ENCODE measurements around the gene TCTA.

TCTA gene

DNA sequence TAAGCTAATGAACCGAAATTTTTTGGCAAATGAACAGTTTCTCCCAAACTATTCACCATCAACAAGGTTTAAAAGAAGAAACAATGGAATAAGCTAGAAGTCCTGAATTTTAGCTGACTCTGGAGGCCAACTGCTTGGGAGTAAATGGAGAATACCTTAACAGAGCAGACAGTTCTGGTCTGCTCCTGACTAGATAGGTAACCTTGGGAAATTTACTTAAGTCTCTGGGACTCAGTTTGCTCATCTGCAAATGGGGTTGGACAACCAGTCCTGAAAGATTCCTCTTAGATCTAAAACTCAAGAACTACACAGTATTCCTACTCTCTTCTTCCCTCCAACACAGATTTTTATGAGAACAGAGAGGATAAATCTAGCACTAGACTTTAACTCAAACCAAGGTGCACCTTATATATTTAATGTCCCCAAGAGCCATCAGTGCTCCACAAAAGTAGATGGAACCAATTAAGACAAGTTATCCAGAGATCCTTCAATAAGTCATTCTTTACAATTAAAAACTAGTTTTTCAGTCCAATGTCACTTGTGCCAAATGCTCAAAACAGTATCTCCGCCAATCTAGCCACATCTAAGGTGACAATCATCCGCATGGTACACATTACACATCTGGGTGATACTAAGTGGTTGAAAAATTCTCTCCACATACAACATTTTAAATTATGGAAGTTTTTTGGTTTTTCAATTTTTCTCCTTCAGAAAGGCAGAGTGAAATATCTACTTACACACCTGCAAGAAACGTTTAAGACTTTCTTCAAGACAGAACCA, 2.0 kb upstream of the TCTA start:
- in situ Hi-C loops (cut with HindIII; ENCODE audit: low sequenced_read_pairs) = loop anchor here (5.0 to 25.0 kb wide), 3 partner anchors 43 to 323 kb away; partner anchors contain the start of gene QRICH1

DNA sequence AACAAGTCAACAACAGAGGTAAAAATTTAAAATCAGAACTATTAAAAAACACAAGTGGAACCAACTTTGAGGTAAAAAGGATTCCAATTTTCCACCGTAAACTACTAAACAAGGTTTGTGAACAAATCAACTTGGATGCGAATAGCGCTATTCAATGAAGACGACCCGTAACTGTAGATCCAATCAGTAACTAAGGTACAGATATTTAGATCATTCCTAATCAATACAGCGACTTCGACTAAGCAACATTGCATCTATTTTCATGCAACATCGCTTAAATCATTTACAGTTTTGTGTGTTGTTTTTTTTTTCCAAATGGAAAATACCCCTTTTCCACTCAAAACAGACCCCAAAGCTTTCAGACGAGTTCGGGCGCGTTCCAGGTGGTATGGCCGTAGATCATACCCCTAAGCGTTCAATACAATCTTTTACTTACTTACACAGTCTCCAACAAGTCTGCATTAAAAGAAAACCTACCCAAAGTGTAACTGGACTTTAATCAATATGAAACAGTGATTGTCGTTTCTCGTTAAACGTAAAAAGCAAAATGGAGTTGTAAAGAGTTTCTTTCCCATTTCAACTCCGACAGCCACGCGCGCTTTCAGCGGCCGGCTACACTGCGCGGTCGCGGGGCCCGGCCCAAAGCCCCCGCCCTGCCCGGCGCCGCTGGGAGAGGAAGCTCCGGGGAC, 1.2 kb upstream of the TCTA start:
- in situ Hi-C loops (cut with HindIII; ENCODE audit: low sequenced_read_pairs) = loop anchor here (5.0 to 25.0 kb wide), 3 partner anchors 44 to 324 kb away; partner anchors contain the start of gene QRICH1

DNA sequence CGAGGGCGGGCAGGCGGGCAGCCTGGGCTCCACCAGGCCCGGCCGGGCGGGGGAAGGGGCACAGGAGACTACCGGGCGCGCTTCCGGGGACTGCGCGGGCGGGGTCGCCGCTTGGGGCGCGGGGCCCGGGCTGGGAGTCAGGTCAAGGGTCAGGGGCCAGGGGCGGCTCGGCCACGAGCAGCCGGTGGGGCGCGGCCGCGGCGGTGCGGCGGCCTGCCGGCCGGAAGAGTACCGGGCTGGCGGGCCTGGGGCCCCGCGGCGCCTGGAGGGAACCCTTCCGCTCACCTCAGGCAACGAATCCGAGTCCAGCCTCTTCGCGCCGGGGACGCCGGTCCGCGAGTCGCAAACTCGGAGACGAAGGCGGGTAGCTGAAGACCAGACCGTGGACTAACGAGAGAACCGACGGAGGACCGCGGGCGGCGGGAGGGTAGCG, 672 bp upstream of the TCTA start:
- in situ Hi-C loops (cut with HindIII; ENCODE audit: low sequenced_read_pairs) = loop anchor here (5.0 to 25.0 kb wide), 3 partner anchors 44 to 324 kb away; partner anchors contain the start of gene QRICH1

DNA sequence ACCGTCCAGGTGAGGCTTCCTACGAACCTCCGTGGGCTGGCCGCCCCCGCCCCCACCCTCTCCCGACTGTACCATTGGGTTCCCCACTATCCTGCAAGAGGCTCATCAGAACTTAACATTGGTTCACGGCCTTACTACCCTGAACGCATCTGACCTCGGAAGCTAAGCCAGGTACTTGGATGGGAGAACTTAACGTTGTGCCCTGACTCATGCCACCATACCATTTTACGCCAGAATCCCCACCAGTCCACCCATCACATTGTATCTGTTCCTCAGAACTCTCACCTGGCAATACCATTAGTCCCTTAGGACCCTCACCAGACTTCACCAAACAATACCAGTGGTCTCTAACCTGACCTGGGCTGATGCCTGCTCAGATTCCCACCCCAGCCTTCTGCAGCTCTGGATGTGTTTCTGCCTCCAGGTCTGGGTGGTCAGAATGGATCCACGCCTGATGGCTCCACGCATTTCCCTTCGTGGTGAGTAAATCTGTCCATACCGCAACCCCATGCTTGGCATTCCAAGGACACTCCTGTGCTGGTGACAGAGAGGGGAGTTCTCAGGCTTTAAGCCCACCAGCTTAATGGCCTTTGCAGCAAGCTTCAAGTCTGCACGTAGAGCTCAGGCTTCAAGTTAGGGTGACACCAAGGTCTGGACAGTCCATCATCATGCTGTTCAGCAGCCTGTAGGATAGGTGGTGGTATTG, 562 bp downstream of the TCTA start:
- in situ Hi-C loops (cut with HindIII; ENCODE audit: low sequenced_read_pairs) = loop anchor here (5.0 to 25.0 kb wide), 3 partner anchors 45 to 325 kb away; partner anchors contain the start of gene QRICH1

DNA sequence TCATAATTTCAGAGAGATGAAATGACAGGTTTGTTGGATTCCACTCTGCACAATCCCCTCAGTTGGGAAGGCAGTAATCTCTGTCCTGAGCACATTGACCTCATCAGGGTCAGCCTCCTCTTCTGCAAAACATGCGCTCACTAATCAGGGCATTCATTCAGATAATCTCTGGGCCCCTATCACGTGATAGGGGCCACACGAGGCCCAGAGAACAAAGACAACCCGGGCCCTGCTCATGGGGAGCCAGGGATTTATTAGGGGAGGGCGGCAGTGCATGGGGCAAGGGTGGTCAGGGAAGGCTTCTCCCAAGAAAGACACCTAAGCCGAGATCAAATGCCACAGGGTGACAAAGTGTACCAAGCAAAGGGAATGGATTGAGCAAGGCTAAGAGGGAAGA, 1.1 kb downstream of the TCTA start:
- in situ Hi-C loops (cut with HindIII; ENCODE audit: low sequenced_read_pairs) = loop anchor here (5.0 to 25.0 kb wide), 3 partner anchors 46 to 326 kb away; partner anchors contain the start of gene QRICH1

DNA sequence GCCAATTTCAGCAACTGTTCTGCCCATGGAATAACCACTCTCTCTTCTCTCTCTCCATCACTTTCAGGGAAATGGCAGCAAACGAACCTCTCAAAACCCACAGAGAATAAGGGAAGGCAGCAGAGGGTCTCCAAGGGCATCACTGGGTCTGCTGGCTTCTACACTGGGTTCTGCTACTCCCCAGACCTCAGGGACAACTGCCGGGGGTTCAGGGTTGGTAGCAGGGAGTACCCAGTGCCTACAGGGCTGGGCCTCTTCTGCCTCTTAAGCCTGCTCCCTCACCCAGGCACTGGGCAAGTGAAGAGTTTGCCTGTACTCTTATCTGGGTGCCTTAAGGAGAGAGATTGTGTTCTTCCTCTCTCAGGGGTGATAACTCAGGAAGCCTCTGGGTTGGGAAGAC, 2.5 kb downstream of the TCTA start:
- in situ Hi-C loops (cut with HindIII; ENCODE audit: low sequenced_read_pairs) = loop anchor here (5.0 to 25.0 kb wide), 4 partner anchors 47 to 327 kb away; partner anchors contain the start of gene QRICH1

DNA sequence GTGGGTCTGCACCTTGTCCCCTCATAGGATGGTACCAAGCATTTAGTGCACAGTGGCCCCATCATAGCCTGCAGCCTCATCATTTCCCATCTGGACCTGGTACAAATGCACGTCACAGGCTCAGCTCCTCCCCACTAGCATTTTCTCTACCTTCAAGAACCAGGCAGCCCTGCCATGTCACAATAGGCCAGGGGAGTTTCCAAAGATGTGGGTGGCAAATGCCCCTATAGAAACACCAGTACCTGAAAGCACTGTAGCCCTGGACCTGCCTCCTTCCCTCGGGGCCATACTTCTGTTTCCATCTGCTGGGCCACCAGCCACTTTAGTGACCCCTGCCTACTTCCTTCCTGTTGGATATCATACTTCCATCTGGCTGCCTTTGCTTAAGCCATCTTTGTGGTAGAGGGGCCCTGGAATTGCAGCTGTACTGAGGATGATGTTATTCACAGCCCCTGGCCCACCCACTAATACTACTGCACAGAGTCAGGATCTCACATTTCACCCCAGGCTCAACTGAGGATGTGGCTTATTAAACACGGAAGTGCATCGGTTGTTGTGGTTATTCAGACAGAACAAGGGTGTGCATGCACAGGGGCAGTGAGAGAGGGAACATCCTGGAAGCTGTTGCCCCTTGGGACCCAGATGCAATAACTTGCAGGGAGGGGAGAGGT, 3.8 kb downstream of the TCTA start:
- in situ Hi-C loops (cut with HindIII; ENCODE audit: low sequenced_read_pairs) = loop anchor here (5.0 to 25.0 kb wide), 3 partner anchors 69 to 329 kb away; partner anchors contain the start of gene QRICH1

DNA sequence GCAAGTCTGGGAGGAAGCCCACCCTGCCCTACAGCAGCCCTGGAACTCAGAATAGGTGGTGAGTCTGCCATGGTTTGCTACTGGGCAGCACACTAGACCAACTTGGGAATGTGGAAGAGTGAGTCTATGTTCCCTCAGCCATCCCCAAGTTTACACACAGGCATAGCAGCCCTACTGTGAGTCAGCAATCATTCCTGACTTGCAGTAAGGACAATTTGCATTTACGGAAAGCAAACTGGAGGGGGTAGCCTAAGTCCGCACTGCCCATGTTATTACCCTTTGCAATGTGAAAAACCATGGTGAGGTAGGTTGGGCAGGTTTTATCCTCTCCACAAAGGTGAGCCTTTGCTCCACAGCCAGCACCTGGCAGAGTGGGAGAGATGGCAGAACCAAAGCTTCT, 4.6 kb downstream of the TCTA start:
- in situ Hi-C loops (cut with HindIII; ENCODE audit: low sequenced_read_pairs) = loop anchor here (5.0 to 25.0 kb wide), 3 partner anchors 70 to 330 kb away; partner anchors contain the start of gene QRICH1

DNA sequence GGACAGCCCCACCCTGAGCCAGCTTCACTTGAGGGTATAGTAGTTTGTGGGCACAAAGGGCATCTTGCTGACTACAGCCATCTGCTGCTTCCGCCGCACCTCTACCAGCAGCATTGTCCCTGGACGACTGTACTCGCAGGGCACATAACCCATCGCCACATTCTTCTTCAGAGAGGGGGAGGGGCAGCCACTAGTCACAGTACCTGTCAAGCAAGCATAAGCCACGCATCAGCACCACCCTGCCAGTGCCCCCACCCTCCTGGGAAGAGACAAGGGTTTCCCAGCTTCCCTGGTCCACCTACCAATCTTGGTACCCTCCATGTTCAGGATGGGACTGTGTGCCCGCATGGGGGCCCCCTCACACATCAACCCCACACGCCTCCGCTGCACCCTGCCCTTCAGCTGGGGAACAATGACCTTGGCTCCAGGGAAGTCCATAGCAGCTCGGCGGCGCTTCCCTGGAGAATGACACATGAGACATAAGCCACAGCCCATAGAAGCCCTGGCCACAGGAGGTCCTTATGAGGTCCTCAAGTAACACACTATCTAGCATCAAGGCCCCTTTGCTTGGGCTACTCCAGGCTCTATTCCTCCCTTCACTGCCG, 5.4 kb downstream of the TCTA start:
- in situ Hi-C loops (cut with HindIII; ENCODE audit: low sequenced_read_pairs) = loop anchor here (5.0 to 25.0 kb wide), 3 partner anchors 70 to 330 kb away; partner anchors contain the start of gene QRICH1

DNA sequence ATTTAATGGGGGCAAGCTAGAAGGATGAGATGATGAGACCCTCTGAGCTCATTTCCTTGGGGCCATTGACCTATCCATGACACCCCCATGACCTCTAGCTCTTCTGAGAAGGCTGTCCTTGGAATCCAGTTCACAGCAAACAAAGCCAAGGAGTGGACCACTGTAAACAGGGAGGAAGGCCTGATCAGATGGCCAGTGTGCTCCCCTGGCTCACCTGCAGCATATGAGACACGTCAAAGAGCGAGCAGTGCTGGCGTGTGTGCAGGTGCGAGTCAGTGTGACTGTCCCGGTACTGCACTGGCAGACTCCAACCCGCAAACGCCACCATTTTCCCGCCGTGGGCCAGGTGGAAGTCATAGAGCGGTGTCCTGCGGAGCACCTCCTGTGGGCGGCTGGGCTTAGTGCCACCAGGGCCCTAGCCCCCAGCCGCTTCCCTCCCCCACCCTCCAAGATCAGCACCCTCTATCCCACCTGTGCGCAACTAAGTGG, 9.7 kb downstream of the TCTA start:
- in situ Hi-C loops (cut with HindIII; ENCODE audit: low sequenced_read_pairs) = loop anchor here (25.0 kb wide), 1 partner anchor 335 kb away; the partner anchor contains the start of gene QRICH1

DNA sequence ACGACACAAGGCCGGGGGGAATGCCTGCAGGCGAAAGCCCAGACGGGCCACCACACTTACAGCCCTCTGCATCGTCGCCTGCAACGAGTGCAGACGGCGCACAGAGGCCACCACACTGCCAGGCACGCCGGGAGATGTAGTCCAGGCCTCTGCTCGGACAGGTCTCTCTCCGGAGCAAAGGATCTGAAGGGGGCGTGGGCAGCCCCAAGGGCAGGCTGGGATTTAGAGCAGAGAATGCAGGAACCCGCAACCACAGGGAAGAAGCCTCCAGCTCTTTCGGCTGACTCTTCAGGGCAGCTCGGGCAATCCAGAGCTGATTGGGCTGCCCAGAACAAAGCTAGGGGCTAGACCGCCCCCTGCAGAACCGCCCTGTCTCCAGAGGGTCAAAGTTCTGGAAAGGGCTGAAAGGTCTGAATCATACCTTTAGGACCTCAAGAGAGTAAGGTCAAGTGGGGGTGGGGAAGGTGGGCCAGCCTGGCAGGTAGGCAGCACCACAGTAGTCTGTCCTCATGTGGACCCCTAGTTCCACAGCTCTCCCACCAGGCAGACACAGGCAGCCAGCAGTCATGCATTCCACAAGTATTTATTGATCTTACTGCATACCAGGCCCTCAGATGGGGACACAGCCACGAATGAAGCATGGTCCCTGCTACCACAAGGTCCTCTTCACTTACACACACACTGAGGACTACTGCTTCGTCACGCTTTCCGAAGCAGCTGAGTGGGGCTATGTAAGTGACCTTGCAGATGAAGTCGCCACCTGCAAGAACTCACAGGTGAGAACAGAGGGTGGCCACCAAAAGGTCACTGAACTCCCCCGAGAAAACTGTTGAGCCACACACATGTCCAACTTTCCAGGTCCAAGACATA, 10.4 kb downstream of the TCTA start, which contains the start of gene AMT:
Gene AMT (minus strand): TSS at position 95 of the 870 bp plus-strand sequence. CDS start 23 bp downstream, at position 72.
- in situ Hi-C loops (cut with HindIII; ENCODE audit: low sequenced_read_pairs) = loop anchor here (25.0 kb wide), 1 partner anchor 335 kb away; the partner anchor contains the start of gene QRICH1

DNA sequence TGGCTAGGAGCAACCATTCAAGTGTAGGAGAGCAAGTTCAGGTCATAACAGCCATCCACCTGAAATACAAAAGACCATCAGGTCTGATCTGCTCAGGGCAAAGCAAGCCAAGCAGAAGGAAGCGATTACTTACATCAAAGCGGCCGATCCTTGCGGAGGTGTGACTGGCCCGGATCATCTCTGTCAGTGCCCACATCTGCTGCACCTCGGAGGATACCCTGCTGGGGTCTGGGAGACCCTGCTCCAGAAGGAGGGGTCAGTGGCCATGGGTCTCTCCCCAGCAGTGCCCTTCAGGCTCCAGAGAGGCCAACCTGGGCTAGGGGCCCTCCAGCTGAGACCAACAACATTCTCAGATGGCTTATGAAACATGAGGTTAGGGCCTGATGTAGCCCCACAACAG, 12.6 kb downstream of the TCTA start:
- in situ Hi-C loops (cut with HindIII; ENCODE audit: low sequenced_read_pairs) = loop anchor here (25.0 kb wide), 1 partner anchor 338 kb away; the partner anchor contains the start of gene QRICH1

DNA sequence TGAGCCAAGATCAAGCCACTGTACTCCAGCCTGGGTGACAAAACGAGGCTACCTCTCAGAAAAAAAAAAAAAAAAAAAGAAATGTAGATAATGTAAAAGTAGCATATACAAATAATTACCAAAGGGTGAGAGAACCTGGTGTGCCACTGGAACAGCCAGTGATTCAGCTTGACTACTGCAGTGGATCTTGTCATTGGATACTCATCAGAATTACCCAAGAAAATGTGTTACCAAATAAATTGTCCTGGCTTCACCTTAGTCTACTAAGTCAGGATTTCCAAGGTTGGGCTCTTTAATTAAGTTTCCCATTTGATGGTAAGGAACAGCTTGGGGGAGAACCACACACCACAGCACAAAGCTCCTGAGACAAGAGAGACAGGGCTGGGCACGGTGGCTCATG, 15.4 kb downstream of the TCTA start:
- in situ Hi-C loops (cut with HindIII; ENCODE audit: low sequenced_read_pairs) = no loop called here

DNA sequence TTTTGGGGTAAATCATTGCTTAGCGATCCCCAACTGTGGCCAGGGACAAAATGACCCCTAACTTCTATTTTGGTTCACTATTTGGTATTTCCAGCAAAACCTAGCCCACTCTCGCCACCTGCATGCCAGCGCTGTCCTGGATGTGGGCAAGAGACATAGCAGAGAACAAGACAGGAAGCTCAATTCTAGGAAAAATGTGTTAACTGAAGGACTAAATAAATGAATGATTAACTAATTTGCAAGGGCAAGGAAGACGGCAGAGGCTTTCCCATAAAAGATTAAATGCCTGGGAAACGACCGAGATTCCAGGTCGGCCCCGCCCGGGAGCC, 16.5 kb downstream of the TCTA start:
- in situ Hi-C loops (cut with HindIII; ENCODE audit: low sequenced_read_pairs) = no loop called here

DNA sequence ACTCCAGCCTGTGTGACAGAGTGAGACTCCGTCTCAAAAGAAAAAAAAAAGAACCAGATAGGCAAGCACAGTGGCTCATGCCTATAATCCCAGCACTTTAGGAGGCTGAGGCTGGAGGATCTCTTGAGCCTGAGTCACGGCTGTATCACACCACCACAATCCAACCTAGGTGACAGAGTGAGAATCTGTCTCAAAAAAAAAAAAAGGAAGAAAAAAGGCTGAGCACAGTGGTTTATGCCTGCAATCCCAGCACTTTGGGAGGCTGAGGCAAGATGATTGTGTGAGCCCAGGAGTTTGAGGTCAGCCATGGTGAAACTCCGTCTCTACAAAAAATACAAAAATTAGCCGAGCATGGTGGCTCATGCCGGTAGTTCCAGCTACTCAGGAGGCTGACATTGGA, 22.5 kb downstream of the TCTA start:
- in situ Hi-C loops (cut with HindIII; ENCODE audit: low sequenced_read_pairs) = no loop called here

DNA sequence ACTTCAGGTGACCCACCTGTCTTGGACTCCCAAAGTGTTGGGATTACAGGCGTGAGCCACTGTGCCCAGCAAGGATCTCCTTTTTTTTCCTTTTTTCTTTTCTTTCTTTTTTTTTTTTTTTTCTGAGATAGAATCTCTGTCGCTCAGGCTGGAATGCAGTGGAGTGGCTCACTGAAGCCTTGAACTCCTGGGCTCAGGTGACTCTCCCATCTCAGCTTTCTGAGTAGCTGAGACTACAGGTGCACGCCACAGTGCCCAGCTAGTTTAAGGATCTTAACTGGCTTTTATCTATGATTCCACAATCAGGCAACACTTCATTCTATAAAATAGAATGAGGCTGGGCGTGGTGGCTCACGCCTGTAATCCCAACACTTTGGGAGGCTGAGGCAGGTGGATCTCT, 33.2 kb downstream of the TCTA start:
- in situ Hi-C loops (cut with HindIII; ENCODE audit: low sequenced_read_pairs) = no loop called here

DNA sequence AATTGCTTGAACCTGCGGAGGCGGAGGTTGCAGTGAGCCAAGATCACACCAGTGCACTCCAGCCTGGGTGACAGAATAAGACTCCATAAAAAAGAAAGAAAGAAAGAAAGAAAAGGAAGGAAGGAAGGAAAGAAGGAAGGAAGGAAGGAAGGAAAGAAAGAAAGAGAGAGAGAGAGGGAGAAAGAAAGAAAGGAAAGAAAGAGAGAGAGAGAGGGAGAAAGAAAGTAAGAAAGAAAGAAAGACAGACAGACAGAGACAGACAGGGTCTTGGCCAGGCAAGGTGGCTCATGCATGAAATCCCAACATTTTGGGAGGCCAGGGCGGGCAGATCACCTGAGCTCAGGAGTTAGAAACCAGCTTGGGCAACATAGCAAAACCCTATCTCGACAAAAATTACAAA, 41.4 kb downstream of the TCTA start:
- in situ Hi-C loops (cut with HindIII; ENCODE audit: low sequenced_read_pairs) = no loop called here

DNA sequence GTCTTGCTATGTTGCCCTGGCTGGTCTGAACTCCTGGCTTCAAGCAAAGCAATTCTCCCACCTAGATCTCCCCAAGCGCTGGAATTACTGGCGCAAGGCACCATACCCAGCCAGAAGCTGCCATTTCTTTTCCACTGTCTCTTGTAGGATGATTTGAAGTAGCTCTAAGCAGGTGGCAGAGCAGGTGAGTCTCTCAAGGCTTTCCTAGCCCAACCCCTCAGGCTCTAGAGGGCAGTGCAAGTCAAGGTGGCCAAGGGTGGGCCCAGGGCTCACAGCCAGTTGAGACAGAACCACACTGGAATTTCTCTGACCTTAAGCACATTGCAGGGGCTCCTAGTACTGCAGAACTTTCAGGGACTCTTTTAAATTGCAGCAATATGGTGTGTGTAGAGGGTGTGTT, 42.2 kb downstream of the TCTA start:
- in situ Hi-C loops (cut with HindIII; ENCODE audit: low sequenced_read_pairs) = no loop called here
